Large intestine (tissue), 3 donors: Measurements from ENCODE around the gene FOXO3. TPM values are rescaled to one million over a fixed set of nuclear protein-coding genes. Genes with fewer than 3 reads are reported as not detected.
"Not testable (repeated sequence)": the region's sequence is repeated elsewhere in the genome, so short reads cannot be mapped to it uniquely, and the experiment has no call there.

Experiments
- DNase-seq, 2 donors: peaks; one replicate each; pipeline versions ENCODE4 v3.0.0 to v3.0.0-alpha.2; 2013
- H3K27ac ChIP-seq: one replicate; pipeline ENCODE4 v1.5.1; 2013; ENCODE audit warnings: low read length
- H3K27me3 ChIP-seq: 2 replicates; pipeline ENCODE4 v1.6.1; 2013; ENCODE audit warnings: low read length; ENCODE audit not compliant: control insufficient read depth, insufficient read depth
- H3K36me3 ChIP-seq: 2 replicates; pipeline ENCODE4 v1.6.1; 2013; ENCODE audit warnings: low read length; ENCODE audit not compliant: control insufficient read depth, insufficient read depth
- H3K4me1 ChIP-seq: one replicate; pipeline ENCODE4 v1.6.1; 2013; ENCODE audit warnings: low read length; ENCODE audit not compliant: control insufficient read depth, insufficient read depth
- H3K4me3 ChIP-seq: one replicate; pipeline ENCODE4 v1.5.1; 2013; ENCODE audit warnings: low read length
- H3K9me3 ChIP-seq: one replicate; pipeline ENCODE4 v1.6.1; 2013; ENCODE audit warnings: mild to moderate bottlenecking, low read depth, low read length, moderate library complexity; ENCODE audit not compliant: control insufficient read depth
- WGBS: methylation state at CpG from one replicate; pipeline ENCODE4 v1.1.5; 2013; ENCODE audit warnings: low lambda C conversion rate; ENCODE audit not compliant: insufficient coverage; 5-methylcytosine and 5-hydroxymethylcytosine counted together
- polyA plus RNA-seq: library from polyadenylated mRNA; unstranded; fragments of 120-200 nt; gene quantifications from one replicate; pipeline ENCODE4 v1.2.1, GENCODE V29; 2013

FOXO3 gene
- polyA plus RNA-seq, 1 donor: 39.9 TPM

DNA sequence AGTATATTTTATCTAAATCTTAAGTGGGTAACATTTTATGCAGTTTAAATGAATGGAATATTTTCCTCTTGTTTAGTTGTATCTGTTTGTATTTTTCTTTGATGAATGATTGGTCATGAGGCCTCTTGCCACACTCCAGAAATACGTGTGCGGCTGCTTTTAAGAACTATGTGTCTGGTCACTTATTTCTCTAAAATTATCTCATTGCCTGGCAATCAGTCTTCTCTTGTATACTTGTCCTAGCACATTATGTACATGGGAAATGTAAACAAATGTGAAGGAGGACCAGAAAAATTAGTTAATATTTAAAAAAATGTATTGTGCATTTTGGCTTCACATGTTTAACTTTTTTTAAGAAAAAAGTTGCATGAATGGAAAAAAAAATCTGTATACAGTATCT is 123.3 kb downstream of the FOXO3 start:
- H3K36me3 ChIP-seq: peaks cover 25% of the 10 kb centered on the region
- not testable (repeated sequence) for H3K4me3 ChIP-seq, H3K27me3 ChIP-seq, DNase-seq, H3K4me1 ChIP-seq, H3K9me3 ChIP-seq, H3K27ac ChIP-seq
- WGBS: no CpG with 5 or more reads among the region's 2 CpGs

- WGBS: no CpG with 5 or more reads among the region's 8 CpGs
- no peak overlapping the region for H3K4me3 ChIP-seq
- H3K4me1 ChIP-seq: peaks cover 9% of the 10 kb centered on the region
- H3K36me3 ChIP-seq: peaks cover 30% of the 10 kb centered on the region
- peak in 1 of 2 donors; percentile 49 for DNase-seq
- H3K27ac ChIP-seq: peak overlapping the region; percentile 32
- no peaks in the 10 kb centered on the region for H3K27me3 ChIP-seq
- H3K9me3 ChIP-seq: no peaks in the 10 kb centered on the region
Measured at GRCh38 chr6:108684771-108685329, 124.1 kb downstream of the FOXO3 start.

DNA sequence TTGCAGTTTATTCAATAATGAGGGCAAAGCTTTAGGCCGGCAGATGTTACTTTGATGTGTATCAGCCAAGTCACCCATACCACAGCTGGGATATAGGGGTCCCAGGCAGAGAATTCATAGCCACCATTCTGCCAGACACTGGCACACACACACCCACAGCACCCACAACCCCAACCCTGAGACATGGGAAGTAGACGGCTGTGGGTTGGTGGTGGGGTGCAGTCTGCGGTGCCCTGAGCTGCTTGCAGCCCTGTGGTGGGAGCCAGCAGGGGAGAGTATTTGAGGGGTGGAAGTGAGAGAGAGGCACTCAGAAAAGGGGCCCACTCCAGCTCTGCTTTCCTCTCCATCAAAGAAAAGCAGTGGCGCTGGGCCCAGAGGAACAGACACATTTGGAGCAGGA is 125.3 kb downstream of the FOXO3 start:
- no peak overlapping the region for H3K27ac ChIP-seq
- no peak overlapping the region for H3K4me3 ChIP-seq
- DNase-seq: no peak
- no CpG with 5 or more reads among the region's 4 CpGs for WGBS
- peaks cover 9% of the 10 kb centered on the region for H3K4me1 ChIP-seq
- H3K9me3 ChIP-seq: no peaks in the 10 kb centered on the region
- peaks cover 32% of the 10 kb centered on the region for H3K36me3 ChIP-seq
- H3K27me3 ChIP-seq: no peaks in the 10 kb centered on the region

- H3K9me3 ChIP-seq: no peaks in the 10 kb centered on the region
- WGBS: 80% methylated on average over 1 of the region's 6 CpGs
- H3K4me1 ChIP-seq: peaks cover 9% of the 10 kb centered on the region
Measured at GRCh38 chr6:108686896-108687295, 126.2 kb downstream of the FOXO3 start.

GRCh38 chr6:108687921-108688320 is 127.2 kb downstream of the FOXO3 start:
- H3K4me3 ChIP-seq: no peak overlapping the region
- no peaks in the 10 kb centered on the region for H3K27me3 ChIP-seq
- no peak overlapping the region for H3K27ac ChIP-seq
- H3K36me3 ChIP-seq: peaks cover 32% of the 10 kb centered on the region
- no CpG with 5 or more reads among the region's 1 CpG for WGBS
- H3K9me3 ChIP-seq: no peaks in the 10 kb centered on the region
- DNase-seq: no peak
- peaks cover 9% of the 10 kb centered on the region for H3K4me1 ChIP-seq

More at GRCh38 chr6:108686896-108687295, 126.2 kb downstream of the FOXO3 start:
- Histone ChIP-seq H3K4me3 (no peak overlapping the region), H3K27me3 (no peaks in the 10 kb centered on the region), H3K27ac (no peak overlapping the region), H3K36me3 (peaks cover 32% of the 10 kb centered on the region)
- DNase-seq: no peak

GRCh38 chr6:108689272-108690161 is 128.8 kb downstream of the FOXO3 start:
- Histone ChIP-seq H3K27ac (no peak overlapping the region), H3K4me3 (no peak overlapping the region), H3K27me3 (no peaks in the 10 kb centered on the region), H3K36me3 (peaks cover 32% of the 10 kb centered on the region), H3K4me1 (peaks cover 9% of the 10 kb centered on the region), H3K9me3 (no peaks in the 10 kb centered on the region)
- WGBS: 100% methylated on average over 1 of the region's 15 CpGs
- DNase-seq: no peak

DNA sequence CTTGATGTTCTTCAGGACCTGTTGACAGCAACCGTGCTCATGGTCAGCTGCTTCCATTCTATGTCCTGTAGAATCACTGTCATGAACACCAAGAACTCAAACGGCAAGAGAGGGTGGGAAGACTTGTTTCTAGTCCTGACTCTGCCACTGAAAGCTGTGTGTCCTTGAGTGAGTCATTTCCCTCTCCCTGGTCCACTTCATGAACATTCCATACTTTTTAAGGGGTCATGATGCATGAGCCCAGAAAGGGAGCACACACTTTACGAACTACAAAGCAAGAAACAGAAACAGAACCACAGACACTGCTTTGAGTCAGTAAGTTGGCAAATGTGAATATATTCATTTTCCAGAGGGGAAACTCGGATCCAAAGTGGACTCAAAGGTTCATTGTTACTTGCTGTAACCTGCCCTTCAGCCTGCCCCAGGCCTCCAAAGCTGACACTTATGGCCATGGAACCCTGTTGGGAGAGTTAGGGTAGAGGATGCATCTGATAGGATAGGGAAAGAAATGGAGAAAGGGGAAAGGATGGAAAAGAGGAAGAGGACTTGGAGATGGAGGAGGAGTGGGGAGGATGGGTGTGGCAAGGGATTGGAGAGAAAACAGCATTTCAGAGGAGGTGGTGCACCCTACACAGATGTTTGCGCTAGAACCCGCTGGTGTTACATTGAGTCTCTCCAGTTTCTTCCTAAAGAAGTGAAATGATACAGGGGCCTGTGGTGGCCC is 129.8 kb downstream of the FOXO3 start:
- Histone ChIP-seq H3K27ac (no peak overlapping the region), H3K9me3 (no peaks in the 10 kb centered on the region), H3K36me3 (peaks cover 32% of the 10 kb centered on the region), H3K4me1 (no peaks in the 10 kb centered on the region), H3K27me3 (no peaks in the 10 kb centered on the region), H3K4me3 (no peak overlapping the region)
- WGBS: 60% methylated on average over 1 of the region's 6 CpGs
- DNase-seq: no peak

- Histone ChIP-seq H3K36me3 (peaks cover 14% of the 10 kb centered on the region), H3K4me1 (no peaks in the 10 kb centered on the region), H3K27ac (no peak overlapping the region), H3K9me3 (no peaks in the 10 kb centered on the region), H3K27me3 (no peaks in the 10 kb centered on the region), H3K4me3 (no peak overlapping the region)
- WGBS: 100% methylated on average over 1 of the region's 2 CpGs
- no peak for DNase-seq
Measured at GRCh38 chr6:108693430-108694154, 132.9 kb downstream of the FOXO3 start.

DNA sequence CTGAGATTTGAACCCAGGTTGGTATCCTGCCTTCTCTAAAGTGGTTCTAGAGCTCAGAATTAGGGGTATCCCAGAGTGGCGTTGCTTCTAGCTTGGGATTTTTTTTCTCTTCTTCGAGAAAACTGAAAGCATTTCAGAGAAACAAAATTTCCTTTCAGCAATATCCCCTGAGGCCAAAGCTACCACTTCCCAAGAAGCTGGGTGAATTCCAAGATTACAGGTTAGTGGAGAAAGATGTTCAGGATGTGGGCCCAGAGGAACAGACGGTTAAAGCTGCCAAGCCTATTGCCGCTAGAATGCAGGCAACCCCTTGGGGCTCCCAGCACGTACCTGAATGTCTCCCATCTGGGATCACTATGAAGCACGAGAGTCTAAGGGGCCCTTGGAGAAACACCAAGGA is 134.1 kb downstream of the FOXO3 start:
- 100% methylated on average over 3 of the region's 6 CpGs for WGBS

More for the DNA sequence above, 134.1 kb downstream of the FOXO3 start:
- Histone ChIP-seq H3K4me1 (no peaks in the 10 kb centered on the region), H3K27me3 (no peaks in the 10 kb centered on the region), H3K36me3 (peaks cover 6% of the 10 kb centered on the region), H3K9me3 (no peaks in the 10 kb centered on the region), H3K4me3 (no peak overlapping the region), H3K27ac (no peak overlapping the region)
- no peak for DNase-seq
